ENCODE data around the gene OSBPL5. TPM values are rescaled to one million over a fixed set of nuclear protein-coding genes. Genes with fewer than 3 reads are reported as not detected.

The OSBPL5 gene
- total RNA-seq, 1 experiment from 2014 or later, result 6.4 TPM

DNA sequence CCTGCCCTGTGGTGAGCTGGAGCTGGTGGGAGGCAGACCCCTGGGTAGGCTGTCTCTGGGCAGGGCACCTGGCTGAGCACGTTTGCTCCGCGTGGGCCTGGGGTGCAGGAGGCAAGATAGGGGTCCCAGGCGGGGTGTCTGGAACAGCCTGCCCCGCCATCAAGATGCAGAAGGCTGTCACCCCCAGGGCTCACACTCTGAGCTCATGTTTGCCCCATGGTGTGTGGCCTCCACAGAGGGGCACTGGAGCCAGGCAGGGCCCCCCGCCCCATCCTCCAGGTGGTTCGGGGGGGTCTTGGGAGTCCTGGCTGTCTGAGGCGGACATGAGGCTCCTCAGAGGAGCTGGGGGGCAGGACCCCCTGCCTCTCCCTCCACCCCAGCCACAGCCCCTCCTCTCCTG, 79.0 kb downstream of the OSBPL5 start:
- Histone ChIP-seq H3K27ac (no peak overlapping the region), H3K27me3 (ENCODE audit: insufficient read depth, low read depth) (no peaks in the 10 kb centered on the region), H3K36me3 (ENCODE audit: low read depth) (no peaks in the 10 kb centered on the region), H3K4me2 (no peak overlapping the region), H3K9me3 (ENCODE audit: insufficient read depth, low read depth) (no peaks in the 10 kb centered on the region), H3K4me3 (no peak overlapping the region), H3F3A (ENCODE audit: insufficient read depth, low read depth) (no peaks in the 10 kb centered on the region), H2AFZ (no peak overlapping the region), H4K20me1 (ENCODE audit: insufficient read depth) (no peaks in the 10 kb centered on the region), H3K9me2 (ENCODE audit: insufficient read depth) (no peaks in the 10 kb centered on the region), H3K4me1 (replicated peaks; ENCODE audit: insufficient read depth) (no peaks in the 10 kb centered on the region; the same call in 1 of the 2 replicates), H3K79me2 (ENCODE audit: low read depth) (no peaks in the 10 kb centered on the region)
- ChIA-PET POLR2A (ENCODE audit: unreplicated experiment) (no interaction called here), CTCF (no interaction called here)
- intact Hi-C loops (cut with micrococcal nuclease; ENCODE audit: unreplicated experiment), result no loop called here
- BruUV-seq (replicated peaks), result no TSS peak
- DNase-seq, result no peak
- TF ChIP-seq, protein P1, sequence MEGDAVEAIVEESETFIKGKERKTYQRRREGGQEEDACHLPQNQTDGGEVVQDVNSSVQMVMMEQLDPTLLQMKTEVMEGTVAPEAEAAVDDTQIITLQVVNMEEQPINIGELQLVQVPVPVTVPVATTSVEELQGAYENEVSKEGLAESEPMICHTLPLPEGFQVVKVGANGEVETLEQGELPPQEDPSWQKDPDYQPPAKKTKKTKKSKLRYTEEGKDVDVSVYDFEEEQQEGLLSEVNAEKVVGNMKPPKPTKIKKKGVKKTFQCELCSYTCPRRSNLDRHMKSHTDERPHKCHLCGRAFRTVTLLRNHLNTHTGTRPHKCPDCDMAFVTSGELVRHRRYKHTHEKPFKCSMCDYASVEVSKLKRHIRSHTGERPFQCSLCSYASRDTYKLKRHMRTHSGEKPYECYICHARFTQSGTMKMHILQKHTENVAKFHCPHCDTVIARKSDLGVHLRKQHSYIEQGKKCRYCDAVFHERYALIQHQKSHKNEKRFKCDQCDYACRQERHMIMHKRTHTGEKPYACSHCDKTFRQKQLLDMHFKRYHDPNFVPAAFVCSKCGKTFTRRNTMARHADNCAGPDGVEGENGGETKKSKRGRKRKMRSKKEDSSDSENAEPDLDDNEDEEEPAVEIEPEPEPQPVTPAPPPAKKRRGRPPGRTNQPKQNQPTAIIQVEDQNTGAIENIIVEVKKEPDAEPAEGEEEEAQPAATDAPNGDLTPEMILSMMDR (conservative IDR thresholded peaks at IDR 0.05), result no peak
- TF ChIP-seq EZH2 (IDR thresholded peaks at IDR 0.05; ENCODE audit: low read depth), result no peak

GRCh38 chr11:3085052-3085451, 80.1 kb downstream of the OSBPL5 start:
- no peak overlapping the region for H3K27ac ChIP-seq
- intact Hi-C loops (cut with micrococcal nuclease; ENCODE audit: unreplicated experiment), result no loop called here
- TF ChIP-seq, protein P1 (conservative IDR thresholded peaks at IDR 0.05), result no peak
- TF ChIP-seq EZH2 (IDR thresholded peaks at IDR 0.05; ENCODE audit: low read depth), result no peak
- no peak overlapping the region for H2AFZ ChIP-seq
- H3K79me2 ChIP-seq (ENCODE audit: low read depth), result no peaks in the 10 kb centered on the region
- ChIA-PET POLR2A (ENCODE audit: unreplicated experiment) (no interaction called here), CTCF (no interaction called here)
- BruUV-seq (replicated peaks), result no TSS peak
- H3K9me3 ChIP-seq (ENCODE audit: insufficient read depth, low read depth), result no peaks in the 10 kb centered on the region
- H3K27me3 ChIP-seq (ENCODE audit: insufficient read depth, low read depth), result no peaks in the 10 kb centered on the region
- no peak overlapping the region for H3K4me2 ChIP-seq
- no peak overlapping the region for H3K4me3 ChIP-seq
- H3K9me2 ChIP-seq (ENCODE audit: insufficient read depth), result no peaks in the 10 kb centered on the region
- H3K4me1 ChIP-seq (replicated peaks; ENCODE audit: insufficient read depth), result peaks cover 6% of the 10 kb centered on the region
- DNase-seq, result no peak
- H4K20me1 ChIP-seq (ENCODE audit: insufficient read depth), result no peaks in the 10 kb centered on the region
- no peaks in the 10 kb centered on the region for H3K36me3 ChIP-seq (ENCODE audit: low read depth)
- H3F3A ChIP-seq (ENCODE audit: insufficient read depth, low read depth), result peaks cover 4% of the 10 kb centered on the region; the same call in 1 of the 2 replicates

DNA sequence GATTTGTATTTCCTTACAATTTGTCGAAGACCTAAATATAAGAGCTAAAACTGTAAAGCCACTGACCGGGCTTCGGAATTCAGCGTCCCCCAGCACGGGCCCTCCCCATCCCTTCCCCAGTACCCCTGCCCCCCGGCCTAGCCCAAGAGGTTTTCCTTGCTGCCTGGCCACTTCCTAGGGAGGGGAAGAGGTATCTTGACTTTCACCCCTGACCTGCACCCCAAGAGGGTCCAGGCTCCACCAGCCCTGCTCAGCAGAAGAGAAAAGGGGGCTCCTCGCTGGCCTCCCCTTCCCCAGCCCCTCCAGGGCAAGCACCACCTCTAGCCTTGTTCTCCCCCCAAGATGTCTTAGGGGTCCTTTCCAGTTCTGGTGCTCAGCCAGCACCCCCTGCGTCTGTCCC, 81.8 kb downstream of the OSBPL5 start:
- TF ChIP-seq, protein P1 (conservative IDR thresholded peaks at IDR 0.05), result no peak
- TF ChIP-seq EZH2 (IDR thresholded peaks at IDR 0.05; ENCODE audit: low read depth), result no peak
- H3K27ac ChIP-seq, result no peak overlapping the region
- H3K36me3 ChIP-seq (ENCODE audit: low read depth), result no peaks in the 10 kb centered on the region
- DNase-seq, result no peak
- no peaks in the 10 kb centered on the region for H3K9me2 ChIP-seq (ENCODE audit: insufficient read depth)
- no TSS peak for BruUV-seq (replicated peaks)
- H3K9me3 ChIP-seq (ENCODE audit: insufficient read depth, low read depth), result no peaks in the 10 kb centered on the region
- peaks cover 5% of the 10 kb centered on the region; the same call in 1 of the 2 replicates for H3F3A ChIP-seq (ENCODE audit: insufficient read depth, low read depth)
- no peak overlapping the region for H3K4me3 ChIP-seq
- CTCF ChIA-PET, result no interaction called here
- POLR2A ChIA-PET (ENCODE audit: unreplicated experiment), result no interaction called here
- no peak overlapping the region for H3K4me2 ChIP-seq
- peaks cover 11% of the 10 kb centered on the region for H3K4me1 ChIP-seq (replicated peaks; ENCODE audit: insufficient read depth)
- no peaks in the 10 kb centered on the region for H4K20me1 ChIP-seq (ENCODE audit: insufficient read depth)
- intact Hi-C loops (cut with micrococcal nuclease; ENCODE audit: unreplicated experiment), result no loop called here
- H2AFZ ChIP-seq, result no peak overlapping the region
- H3K27me3 ChIP-seq (ENCODE audit: insufficient read depth, low read depth), result no peaks in the 10 kb centered on the region
- no peaks in the 10 kb centered on the region for H3K79me2 ChIP-seq (ENCODE audit: low read depth)
